ENCODE measurements around the gene ADK. TPM values are rescaled to one million over a fixed set of nuclear protein-coding genes. Genes with fewer than 3 reads are reported as not detected.

ADK gene
- total RNA-seq, 3 donors from 2014 or later (not counting 1 experiment from before 2014, with no cell fraction given) = 13.4 to 16.1 (median 14.1) TPM

- intact Hi-C loops (cut with micrococcal nuclease) = no loop called here
- H3K9me3 Mint-ChIP-seq = peaks cover 7 to 27% of the 10 kb centered on the region in 2 donors
- Histone ChIP-seq H3K4me1 (ENCODE audit: control insufficient read depth, insufficient read depth, low read length) (no peaks in the 10 kb centered on the region), H3K27ac (ENCODE audit: low read length) (no peak overlapping the region), H3K36me3 (ENCODE audit: control insufficient read depth, insufficient read depth, low read length) (no peaks in the 10 kb centered on the region), H3K27me3 (ENCODE audit: control insufficient read depth, insufficient read depth, low read length) (no peaks in the 10 kb centered on the region), H3K9me3 (ENCODE audit: control insufficient read depth, insufficient read depth, low read length) (peaks cover 11% of the 10 kb centered on the region), H3K4me3 (ENCODE audit: low read length) (no peak overlapping the region)
- WGBS (ENCODE audit: insufficient coverage) = no CpG with 5 or more reads among the region's 1 CpG
- DNase-seq (no peak), ATAC-seq (no peak)
- no peak for TF ChIP-seq CTCF (IDR thresholded peaks at IDR 0.05)
- H3K36me3 Mint-ChIP-seq = peaks cover 40% of the 10 kb centered on the region
- H3K4me1 Mint-ChIP-seq = no peaks in the 10 kb centered on the region
- H3K27me3 Mint-ChIP-seq (ENCODE audit: low read depth in 2 of 2) = no peaks in the 10 kb centered on the region
- H3K4me3 Mint-ChIP-seq = no peak overlapping the region
- H3K27ac Mint-ChIP-seq = no peak overlapping the region
Measured at GRCh38 chr10:74514322-74514721, 363.3 kb downstream of the ADK start.

- no peak overlapping the region for H3K4me3 ChIP-seq (ENCODE audit: low read length)
- no peak for ATAC-seq
- H3K9me3 ChIP-seq (ENCODE audit: control insufficient read depth, insufficient read depth, low read length) = peaks cover 11% of the 10 kb centered on the region
- no peaks in the 10 kb centered on the region for H3K27me3 Mint-ChIP-seq (ENCODE audit: low read depth in 2 of 2)
- peaks cover 22% of the 10 kb centered on the region for H3K36me3 Mint-ChIP-seq
- no peaks in the 10 kb centered on the region for H3K27me3 ChIP-seq (ENCODE audit: control insufficient read depth, insufficient read depth, low read length)
- H3K36me3 ChIP-seq (ENCODE audit: control insufficient read depth, insufficient read depth, low read length) = no peaks in the 10 kb centered on the region
- no peaks in the 10 kb centered on the region for H3K4me1 ChIP-seq (ENCODE audit: control insufficient read depth, insufficient read depth, low read length)
- no peaks in the 10 kb centered on the region for H3K4me1 Mint-ChIP-seq
- H3K4me3 Mint-ChIP-seq = no peak overlapping the region
- H3K27ac ChIP-seq (ENCODE audit: low read length) = no peak overlapping the region
- 94% methylated on average over 1 of the region's 1 CpG for WGBS (ENCODE audit: insufficient coverage)
- no peak for DNase-seq
- peaks cover 5 to 18% of the 10 kb centered on the region in 2 donors for H3K9me3 Mint-ChIP-seq
- no peak for TF ChIP-seq CTCF (IDR thresholded peaks at IDR 0.05)
- intact Hi-C loops (cut with micrococcal nuclease) = no loop called here
- H3K27ac Mint-ChIP-seq = no peak overlapping the region
Measured at GRCh38 chr10:74518061-74518460, 367.0 kb downstream of the ADK start.

- Histone ChIP-seq H3K9me3 (ENCODE audit: control insufficient read depth, insufficient read depth, low read length) (no peaks in the 10 kb centered on the region), H3K27ac (ENCODE audit: low read length) (no peak overlapping the region), H3K4me3 (ENCODE audit: low read length) (no peak overlapping the region), H3K36me3 (ENCODE audit: control insufficient read depth, insufficient read depth, low read length) (no peaks in the 10 kb centered on the region), H3K4me1 (ENCODE audit: control insufficient read depth, insufficient read depth, low read length) (no peaks in the 10 kb centered on the region), H3K27me3 (ENCODE audit: control insufficient read depth, insufficient read depth, low read length) (no peaks in the 10 kb centered on the region)
- no peak for DNase-seq
- no peak overlapping the region for H3K4me3 Mint-ChIP-seq
- no CpG with 5 or more reads among the region's 1 CpG for WGBS (ENCODE audit: insufficient coverage)
- H3K9me3 Mint-ChIP-seq = no peaks in the 10 kb centered on the region
- ATAC-seq = no peak
- H3K27me3 Mint-ChIP-seq (ENCODE audit: low read depth in 2 of 2) = no peaks in the 10 kb centered on the region
- H3K4me1 Mint-ChIP-seq = no peaks in the 10 kb centered on the region
- intact Hi-C loops (cut with micrococcal nuclease) = no loop called here
- no peak overlapping the region for H3K27ac Mint-ChIP-seq
- no peaks in the 10 kb centered on the region for H3K36me3 Mint-ChIP-seq
- no peak for TF ChIP-seq CTCF (IDR thresholded peaks at IDR 0.05)
Measured at GRCh38 chr10:74521526-74521925, 370.5 kb downstream of the ADK start.

- H3K27me3 Mint-ChIP-seq (ENCODE audit: low read depth in 2 of 2) = no peaks in the 10 kb centered on the region
- H3K36me3 Mint-ChIP-seq = peaks cover 5% of the 10 kb centered on the region
- Histone ChIP-seq H3K27me3 (ENCODE audit: control insufficient read depth, insufficient read depth, low read length) (no peaks in the 10 kb centered on the region), H3K9me3 (ENCODE audit: control insufficient read depth, insufficient read depth, low read length) (no peaks in the 10 kb centered on the region), H3K36me3 (ENCODE audit: control insufficient read depth, insufficient read depth, low read length) (no peaks in the 10 kb centered on the region), H3K4me3 (ENCODE audit: low read length) (no peak overlapping the region), H3K27ac (ENCODE audit: low read length) (no peak overlapping the region), H3K4me1 (ENCODE audit: control insufficient read depth, insufficient read depth, low read length) (no peaks in the 10 kb centered on the region)
- 95% methylated on average over 2 of the region's 2 CpGs for WGBS (ENCODE audit: insufficient coverage)
- DNase-seq (no peak), ATAC-seq (no peak)
- no peak overlapping the region for H3K27ac Mint-ChIP-seq
- no peak overlapping the region for H3K4me3 Mint-ChIP-seq
- no peak for TF ChIP-seq CTCF (IDR thresholded peaks at IDR 0.05)
- H3K4me1 Mint-ChIP-seq = no peaks in the 10 kb centered on the region
- H3K9me3 Mint-ChIP-seq = no peaks in the 10 kb centered on the region
- intact Hi-C loops (cut with micrococcal nuclease) = no loop called here
Measured at GRCh38 chr10:74523199-74523598, 372.2 kb downstream of the ADK start.
